ENCODE data around the gene PLD1.

- TF ChIP-seq CTCF (IDR thresholded peaks at IDR 0.05) (no peak), EP300 (IDR thresholded peaks at IDR 0.05; ENCODE audit: low read depth) (no peak), POLR2AphosphoS5 (IDR thresholded peaks at IDR 0.05) (no peak)
Measured at GRCh38 chr3:171672124-171672523, 138.2 kb downstream of the PLD1 start.

Data from transverse colon (tissue), 4 donors.